ENCODE data around the gene ALLC. TPM values are rescaled to one million over a fixed set of nuclear protein-coding genes. Genes with fewer than 3 reads are reported as not detected.

Gene ALLC
- total RNA-seq, 1 donor from 2014 or later: not detected

DNA sequence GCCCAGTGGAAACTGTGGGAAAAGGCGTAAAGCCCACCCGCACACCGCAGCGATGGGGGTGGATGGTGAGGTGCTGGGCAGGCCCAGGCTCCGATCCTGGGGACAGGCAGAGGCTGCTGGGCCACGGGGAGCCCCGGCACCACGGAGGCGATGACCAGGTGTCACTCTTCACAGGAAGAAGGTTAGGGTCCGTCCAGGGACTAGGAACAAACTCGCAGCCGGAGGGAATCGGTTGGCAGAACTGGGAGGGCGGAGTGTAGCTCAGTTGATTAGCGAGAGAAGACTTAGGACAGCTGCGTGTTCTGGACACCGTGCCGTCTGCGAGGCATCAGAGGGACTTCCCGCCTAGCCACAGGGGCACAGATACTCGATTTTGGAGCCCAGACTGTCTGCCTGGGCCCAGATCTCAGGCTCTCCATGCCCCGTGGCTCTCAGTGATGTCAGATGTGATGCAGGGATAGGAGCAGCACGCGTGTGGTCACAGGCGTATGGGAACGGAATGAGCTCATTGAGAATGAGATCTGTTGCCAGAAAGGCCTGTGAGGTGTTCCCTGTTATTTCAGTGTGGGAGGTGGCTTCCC is 16.1 kb upstream of the ALLC start:
- H3K27me3 ChIP-seq (ENCODE audit: control insufficient read depth, insufficient read depth, low read length): no peaks in the 10 kb centered on the region
- H3K4me3 ChIP-seq (ENCODE audit: low read depth, low read length): no peak overlapping the region
- TF ChIP-seq, protein P1, sequence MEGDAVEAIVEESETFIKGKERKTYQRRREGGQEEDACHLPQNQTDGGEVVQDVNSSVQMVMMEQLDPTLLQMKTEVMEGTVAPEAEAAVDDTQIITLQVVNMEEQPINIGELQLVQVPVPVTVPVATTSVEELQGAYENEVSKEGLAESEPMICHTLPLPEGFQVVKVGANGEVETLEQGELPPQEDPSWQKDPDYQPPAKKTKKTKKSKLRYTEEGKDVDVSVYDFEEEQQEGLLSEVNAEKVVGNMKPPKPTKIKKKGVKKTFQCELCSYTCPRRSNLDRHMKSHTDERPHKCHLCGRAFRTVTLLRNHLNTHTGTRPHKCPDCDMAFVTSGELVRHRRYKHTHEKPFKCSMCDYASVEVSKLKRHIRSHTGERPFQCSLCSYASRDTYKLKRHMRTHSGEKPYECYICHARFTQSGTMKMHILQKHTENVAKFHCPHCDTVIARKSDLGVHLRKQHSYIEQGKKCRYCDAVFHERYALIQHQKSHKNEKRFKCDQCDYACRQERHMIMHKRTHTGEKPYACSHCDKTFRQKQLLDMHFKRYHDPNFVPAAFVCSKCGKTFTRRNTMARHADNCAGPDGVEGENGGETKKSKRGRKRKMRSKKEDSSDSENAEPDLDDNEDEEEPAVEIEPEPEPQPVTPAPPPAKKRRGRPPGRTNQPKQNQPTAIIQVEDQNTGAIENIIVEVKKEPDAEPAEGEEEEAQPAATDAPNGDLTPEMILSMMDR (IDR thresholded peaks at IDR 0.05; ENCODE audit: insufficient read depth, low read length, severe bottlenecking): no peak
- FAIRE-seq (no peak), DNase-seq (ENCODE audit: low read depth) (no peak)
- H3K36me3 ChIP-seq (ENCODE audit: control insufficient read depth, insufficient read depth, low read length): no peaks in the 10 kb centered on the region

DNA sequence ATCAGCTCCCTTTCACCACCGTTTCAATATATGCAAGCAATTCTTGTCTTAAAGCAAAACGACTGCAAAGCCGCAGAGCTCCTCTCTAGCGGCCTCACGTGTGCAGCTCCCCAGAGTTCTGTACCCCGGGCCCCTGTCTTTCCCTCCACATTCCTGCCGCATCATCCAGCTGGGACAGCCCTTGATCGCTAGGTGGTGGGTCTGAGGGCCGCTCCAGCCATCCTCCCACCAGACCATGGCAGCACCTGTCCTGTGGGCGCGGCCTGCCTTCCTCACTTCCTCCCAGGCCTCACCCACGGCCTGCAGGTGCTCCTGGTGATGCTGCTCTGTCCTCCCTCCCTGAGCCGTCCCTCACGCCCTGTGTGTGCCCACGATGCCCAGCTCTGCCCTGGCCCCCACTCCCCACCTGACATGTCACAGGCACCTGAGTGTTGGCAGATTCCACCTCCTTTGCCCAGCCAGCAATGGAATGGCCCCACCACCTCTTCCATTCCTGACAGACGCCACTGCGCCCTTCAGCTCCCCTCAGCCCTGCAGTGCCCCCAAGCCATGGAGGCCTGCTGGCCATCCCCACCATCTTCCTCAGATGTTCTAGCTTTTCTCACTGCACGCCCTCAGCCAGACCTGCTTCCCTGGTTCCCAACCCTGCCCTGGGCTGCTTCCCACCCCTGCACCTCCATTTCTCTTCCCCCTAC is 15.3 kb upstream of the ALLC start:
- FAIRE-seq: no peak
- H3K27me3 ChIP-seq (ENCODE audit: control insufficient read depth, insufficient read depth, low read length): no peaks in the 10 kb centered on the region

DNA sequence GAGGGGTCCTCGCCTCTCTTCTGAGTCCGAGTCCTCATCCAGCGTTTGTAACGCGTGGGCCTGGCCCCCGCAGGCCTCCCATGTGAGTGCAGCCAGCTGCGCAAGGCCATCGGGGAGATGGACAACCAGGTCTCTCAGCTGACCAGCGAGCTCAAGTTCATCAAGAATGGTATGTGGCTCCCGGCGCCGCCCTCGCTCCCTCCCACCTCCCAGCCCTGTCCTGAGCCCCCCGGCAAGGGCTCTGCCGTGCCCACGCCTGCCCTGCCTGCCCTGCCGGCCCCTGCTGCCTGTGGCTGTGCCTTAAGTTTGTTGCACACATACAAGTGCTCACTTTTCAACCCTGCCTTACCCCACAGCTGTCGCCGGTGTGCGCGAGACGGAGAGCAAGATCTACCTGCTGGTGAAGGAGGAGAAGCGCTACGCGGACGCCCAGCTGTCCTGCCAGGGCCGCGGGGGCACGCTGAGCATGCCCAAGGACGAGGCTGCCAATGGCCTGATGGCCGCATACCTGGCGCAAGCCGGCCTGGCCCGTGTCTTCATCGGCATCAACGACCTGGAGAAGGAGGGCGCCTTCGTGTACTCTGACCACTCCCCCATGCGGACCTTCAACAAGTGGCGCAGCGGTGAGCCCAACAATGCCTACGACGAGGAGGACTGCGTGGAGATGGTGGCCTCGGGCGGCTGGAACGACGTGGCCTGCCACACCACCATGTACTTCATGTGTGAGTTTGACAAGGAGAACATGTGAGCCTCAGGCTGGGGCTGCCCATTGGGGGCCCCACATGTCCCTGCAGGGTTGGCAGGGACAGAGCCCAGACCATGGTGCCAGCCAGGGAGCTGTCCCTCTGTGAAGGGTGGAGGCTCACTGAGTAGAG is 14.4 kb upstream of the ALLC start:
- no peaks in the 10 kb centered on the region for H3K27me3 ChIP-seq (ENCODE audit: control insufficient read depth, insufficient read depth, low read length)
- DNase-seq (ENCODE audit: low read depth): no peak
- FAIRE-seq: no peak
- TF ChIP-seq, protein P1 (IDR thresholded peaks at IDR 0.05; ENCODE audit: insufficient read depth, low read length, severe bottlenecking): no peak
- H3K36me3 ChIP-seq (ENCODE audit: control insufficient read depth, insufficient read depth, low read length): no peaks in the 10 kb centered on the region
- no peak overlapping the region for H3K4me3 ChIP-seq (ENCODE audit: low read depth, low read length)

More for the DNA sequence above, 15.3 kb upstream of the ALLC start:
- DNase-seq (ENCODE audit: low read depth): no peak
- no peaks in the 10 kb centered on the region for H3K36me3 ChIP-seq (ENCODE audit: control insufficient read depth, insufficient read depth, low read length)
- no peak overlapping the region for H3K4me3 ChIP-seq (ENCODE audit: low read depth, low read length)
- TF ChIP-seq, protein P1 (IDR thresholded peaks at IDR 0.05; ENCODE audit: insufficient read depth, low read length, severe bottlenecking): no peak

DNA sequence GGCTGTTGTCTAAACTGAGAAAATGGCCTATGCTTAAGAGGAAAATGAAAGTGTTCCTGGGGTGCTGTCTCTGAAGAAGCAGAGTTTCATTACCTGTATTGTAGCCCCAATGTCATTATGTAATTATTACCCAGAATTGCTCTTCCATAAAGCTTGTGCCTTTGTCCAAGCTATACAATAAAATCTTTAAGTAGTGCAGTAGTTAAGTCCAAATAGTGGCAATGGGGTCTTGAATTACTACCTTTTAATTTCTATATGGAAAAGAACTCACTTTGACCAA is 13.8 kb upstream of the ALLC start:
- TF ChIP-seq, protein P1 (IDR thresholded peaks at IDR 0.05; ENCODE audit: insufficient read depth, low read length, severe bottlenecking): no peak
- H3K36me3 ChIP-seq (ENCODE audit: control insufficient read depth, insufficient read depth, low read length): no peaks in the 10 kb centered on the region
- FAIRE-seq (no peak), DNase-seq (ENCODE audit: low read depth) (no peak)
- H3K27me3 ChIP-seq (ENCODE audit: control insufficient read depth, insufficient read depth, low read length): no peaks in the 10 kb centered on the region
- H3K4me3 ChIP-seq (ENCODE audit: low read depth, low read length): no peak overlapping the region

DNA sequence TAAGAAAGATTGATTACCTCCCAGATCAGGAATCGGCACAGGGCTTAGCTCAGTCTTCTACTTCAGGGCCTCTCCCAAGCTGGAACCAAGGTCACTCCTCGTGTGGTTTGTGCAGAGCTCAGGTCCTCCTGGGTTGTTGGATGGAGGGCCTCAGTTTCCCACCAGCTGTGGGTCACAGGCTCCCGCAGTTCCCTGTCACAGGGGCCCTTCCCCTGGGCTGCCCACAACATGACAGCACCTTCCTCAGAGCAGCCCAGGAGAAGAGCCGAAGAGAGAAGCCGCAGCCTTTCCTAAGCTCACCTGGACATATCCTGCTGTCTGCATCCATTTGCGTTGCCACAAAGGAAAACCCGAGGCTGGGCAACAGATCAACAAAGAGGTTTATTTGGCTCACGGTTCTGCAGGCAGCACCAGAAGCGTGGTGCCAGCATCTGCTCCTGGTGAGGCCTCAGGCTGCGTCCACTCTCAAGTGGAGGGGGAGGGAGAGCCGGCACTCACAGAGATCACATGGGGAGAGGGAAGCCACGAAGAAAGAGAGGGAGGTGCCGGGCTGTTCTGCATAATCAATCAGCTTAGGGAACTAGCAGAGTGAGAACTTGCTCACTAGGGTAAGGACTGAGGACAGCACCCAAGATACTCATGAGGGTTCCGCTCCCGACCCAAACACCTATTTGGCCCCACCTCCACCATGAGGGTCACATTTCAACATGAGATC is 13.0 kb upstream of the ALLC start:
- Histone ChIP-seq H3K4me3 (ENCODE audit: low read depth, low read length) (no peak overlapping the region), H3K36me3 (ENCODE audit: control insufficient read depth, insufficient read depth, low read length) (no peaks in the 10 kb centered on the region), H3K27me3 (ENCODE audit: control insufficient read depth, insufficient read depth, low read length) (no peaks in the 10 kb centered on the region)
- no peak for FAIRE-seq
- no peak for DNase-seq (ENCODE audit: low read depth)
- TF ChIP-seq, protein P1 (IDR thresholded peaks at IDR 0.05; ENCODE audit: insufficient read depth, low read length, severe bottlenecking): no peak
